HG03135 (cell line): Measurements from ENCODE around the gene PLEKHG4.
A peak's percentile ranks its signal among the peaks of the same experiment; 100 is the strongest.

ENCODE experiments used
- ATAC-seq: cut with Tn5 transposase; IDR thresholded peaks from one replicate; pipeline ENCODE4 v1.9.1; 2021; ENCODE audit warnings: mild to moderate bottlenecking, moderate library complexity; ENCODE audit not compliant: unreplicated experiment

Gene PLEKHG4

GRCh38 chr16:67263201-67263600, 16.1 kb upstream of the PLEKHG4 start:
- no peak for ATAC-seq

- no peak for ATAC-seq
Observed at GRCh38 chr16:67264277-67264676, 15.1 kb upstream of the PLEKHG4 start.

- ATAC-seq: no peak
Observed at GRCh38 chr16:67264866-67265265, 14.5 kb upstream of the PLEKHG4 start.

GRCh38 chr16:67265834-67266233, 13.5 kb upstream of the PLEKHG4 start:
- ATAC-seq: no peak

DNA sequence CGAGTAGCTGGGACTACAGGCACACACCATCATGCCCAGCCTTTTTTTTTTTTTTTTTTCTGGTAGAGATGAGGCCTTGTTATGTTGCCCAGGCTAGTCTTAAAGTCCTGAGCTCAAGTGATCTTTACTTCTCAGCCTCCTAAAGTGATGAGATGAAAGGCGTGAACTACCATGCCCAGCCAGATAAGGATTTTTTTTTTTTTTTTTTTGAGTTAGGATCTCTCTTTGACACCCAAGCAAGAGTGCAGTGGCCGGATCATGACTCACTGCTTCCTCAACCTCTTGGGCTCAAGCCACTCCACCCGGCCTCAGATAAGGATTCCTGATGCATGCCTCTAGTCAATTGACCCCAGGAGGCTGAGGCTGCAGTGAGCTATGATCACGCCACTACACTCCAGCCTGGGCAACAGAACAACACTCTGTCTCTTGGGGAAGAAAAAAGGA, 11.2 kb upstream of the PLEKHG4 start:
- ATAC-seq: no peak

DNA sequence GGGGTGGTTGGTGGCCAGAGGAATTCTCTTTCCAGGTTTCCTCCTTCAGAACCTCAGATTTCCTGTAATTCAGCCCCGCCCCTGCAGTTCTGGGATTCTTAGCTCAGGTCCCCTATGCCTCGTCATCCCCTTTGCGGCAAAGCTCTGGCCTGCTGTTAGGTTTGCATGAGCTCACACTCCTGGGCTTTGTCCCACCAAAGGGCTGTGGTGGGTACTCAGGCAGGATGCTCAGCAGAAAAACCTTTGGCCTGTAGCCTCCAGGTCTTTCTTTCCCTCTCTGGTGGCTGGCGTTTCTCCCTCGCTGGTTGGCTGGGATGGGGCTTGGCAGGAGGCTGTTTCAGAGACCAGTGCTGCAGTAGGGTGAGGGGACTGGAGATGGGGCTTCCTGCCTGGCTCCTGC, 9.6 kb upstream of the PLEKHG4 start:
- ATAC-seq: no peak

GRCh38 chr16:67270931-67271338, 8.4 kb upstream of the PLEKHG4 start:
- ATAC-seq: no peak

GRCh38 chr16:67271446-67271845, 7.9 kb upstream of the PLEKHG4 start:
- ATAC-seq: no peak

DNA sequence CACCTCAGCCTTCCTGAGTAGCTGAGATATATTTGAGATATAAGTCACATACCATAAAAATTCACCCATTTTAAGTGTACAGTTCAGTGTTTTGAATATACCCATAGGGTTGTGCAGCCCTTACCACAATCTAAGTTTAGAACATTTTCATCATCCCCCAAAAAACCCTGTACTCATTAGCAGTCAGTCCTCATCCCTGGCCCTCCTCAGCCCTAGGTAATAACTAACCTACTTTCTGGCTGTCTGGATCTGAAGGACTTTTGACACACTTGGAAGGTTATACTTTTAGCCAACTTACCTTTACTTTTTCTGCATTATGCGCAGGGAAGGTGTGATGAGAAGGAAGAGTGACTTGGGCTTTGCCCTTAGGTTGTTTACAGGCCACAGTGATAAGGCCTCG, 4.0 kb upstream of the PLEKHG4 start:
- no peak for ATAC-seq

DNA sequence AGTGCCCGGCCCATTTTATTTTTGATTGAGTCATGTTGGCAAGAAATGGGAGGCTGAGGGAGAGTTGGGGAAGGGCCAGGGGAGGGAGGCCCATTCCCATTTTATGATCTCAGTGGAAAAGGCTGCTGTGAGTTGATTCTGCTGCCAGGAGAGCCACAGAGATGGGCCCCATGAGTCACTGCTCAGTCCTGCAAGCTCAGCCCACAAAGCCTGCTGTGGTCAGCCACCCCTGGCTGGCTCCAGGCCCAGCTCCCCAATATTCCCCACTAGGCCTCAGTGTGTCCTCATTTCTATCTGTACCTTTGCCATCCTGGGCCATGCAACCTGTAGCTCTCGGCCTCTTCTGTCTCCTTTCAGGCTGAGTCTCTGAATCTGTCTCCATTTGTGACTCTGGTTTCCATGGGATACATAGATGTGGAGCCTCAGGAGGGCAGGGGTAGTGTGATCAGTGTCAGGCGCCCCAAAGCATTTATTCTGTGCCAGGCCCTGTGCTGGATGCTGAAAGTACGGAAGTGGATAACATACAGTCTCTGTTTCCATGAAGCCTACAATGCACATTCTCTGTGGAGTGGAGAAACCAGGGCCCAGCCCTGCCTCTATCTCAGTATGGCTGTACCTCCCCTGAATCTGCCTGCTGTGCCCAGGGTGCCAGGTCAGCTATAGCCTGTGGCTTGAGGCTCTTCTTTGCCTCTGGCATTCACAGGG, 1.9 kb upstream of the PLEKHG4 start:
- ATAC-seq: no peak

GRCh38 chr16:67277999-67278772, 1.1 kb upstream of the PLEKHG4 start:
- ATAC-seq: no peak

- ATAC-seq: peak; percentile 37
Observed at GRCh38 chr16:67278773-67279295, 498 bp upstream of the PLEKHG4 start.

DNA sequence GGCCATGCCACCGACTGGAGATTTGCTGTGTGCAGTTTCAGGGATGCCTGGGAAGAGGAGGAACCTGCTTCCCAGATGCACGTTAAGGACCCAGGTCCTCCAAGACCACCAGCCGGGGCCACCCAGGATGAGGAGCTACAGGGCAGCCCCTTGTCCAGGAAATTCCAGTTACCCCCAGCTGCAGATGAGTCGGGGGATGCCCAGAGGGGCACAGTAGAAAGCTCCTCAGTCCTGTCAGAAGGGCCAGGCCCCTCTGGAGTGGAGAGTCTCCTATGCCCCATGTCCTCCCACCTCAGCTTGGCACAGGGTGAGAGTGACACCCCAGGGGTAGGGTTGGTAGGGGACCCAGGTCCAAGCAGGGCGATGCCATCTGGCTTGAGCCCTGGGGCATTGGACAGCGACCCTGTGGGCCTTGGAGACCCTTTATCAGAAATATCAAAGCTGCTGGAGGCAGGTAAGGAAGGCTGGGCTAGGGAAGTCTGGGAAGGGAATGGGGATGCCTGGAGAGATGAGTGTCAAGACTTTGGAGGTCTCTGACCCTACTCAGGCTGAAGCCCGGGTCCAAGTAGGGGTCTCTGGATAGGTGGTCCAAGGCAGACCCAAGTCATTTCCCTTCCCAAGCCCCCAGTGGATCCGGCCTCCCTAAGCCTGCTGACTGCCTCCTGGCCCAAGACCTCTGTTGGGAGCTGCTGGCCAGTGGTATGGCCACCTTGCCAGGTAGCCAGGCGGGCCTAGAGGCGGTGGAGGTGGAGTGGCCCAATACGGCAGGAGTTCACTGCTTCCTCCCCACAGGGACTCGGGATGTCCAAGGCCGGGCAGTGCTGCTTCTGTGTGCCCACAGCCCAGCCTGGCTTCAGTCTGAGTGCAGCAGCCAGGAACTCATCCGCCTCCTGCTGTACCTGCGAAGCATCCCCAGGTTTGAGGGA, 1.0 kb downstream of the PLEKHG4 start:
- ATAC-seq: no peak

GRCh38 chr16:67281536-67282446, 2.5 kb downstream of the PLEKHG4 start:
- no peak for ATAC-seq

GRCh38 chr16:67282447-67282805, 3.1 kb downstream of the PLEKHG4 start:
- ATAC-seq: no peak

GRCh38 chr16:67283039-67283825, 3.9 kb downstream of the PLEKHG4 start:
- no peak for ATAC-seq

DNA sequence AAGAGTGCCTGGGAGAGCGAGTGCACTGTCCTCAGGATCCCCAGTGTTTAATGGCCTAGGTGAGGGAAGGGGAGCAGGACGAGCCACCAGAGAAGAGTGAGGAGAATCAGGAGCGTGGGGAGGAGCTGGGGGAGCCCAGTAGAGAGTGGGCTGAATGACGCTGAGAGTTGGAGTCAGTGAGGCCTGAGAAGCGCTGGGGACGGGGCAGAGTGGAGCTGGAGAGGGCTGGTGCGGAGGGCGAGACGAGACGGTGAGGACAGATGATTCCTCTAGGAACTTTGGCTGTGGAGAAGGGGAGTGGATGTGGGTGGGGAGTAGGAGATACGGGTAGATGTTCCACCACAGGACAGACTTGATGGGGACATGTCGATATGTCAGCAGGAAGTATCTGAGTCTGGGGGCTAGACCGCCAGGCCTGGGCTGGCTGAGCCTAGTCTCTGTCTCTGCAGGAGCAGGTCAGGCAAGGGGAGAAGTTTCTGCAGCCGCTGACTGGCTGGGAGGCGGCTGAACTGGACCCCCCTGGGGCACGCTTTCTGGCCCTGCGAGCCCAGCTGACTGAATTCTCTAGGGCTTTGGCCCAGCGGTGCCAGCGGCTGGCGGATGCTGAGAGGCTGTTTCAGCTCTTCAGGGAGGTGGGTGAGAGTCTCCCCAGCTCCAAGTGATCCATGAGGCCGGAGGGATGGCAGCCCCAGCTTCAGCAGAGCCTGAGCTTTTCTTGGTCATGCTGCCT, 4.7 kb downstream of the PLEKHG4 start:
- no peak for ATAC-seq
